HepG2 (cell line): ENCODE measurements around the gene TRAPPC12. TPM values are rescaled to one million over a fixed set of nuclear protein-coding genes. Genes with fewer than 3 reads are reported as not detected.

Source experiments
- BCL6 ChIP-seq: IDR thresholded peaks from 2 replicates; pipeline ENCODE4 v1.6.1; 2016; ENCODE audit warnings: missing genetic modification reagents, missing compliant biosample characterization
- ESRRA ChIP-seq: sonication (generic); formaldehyde crosslinking; IDR thresholded peaks from 2 replicates; pipeline ENCODE4 v1.5.1; 2020; ENCODE audit warnings: mild to moderate bottlenecking, low read depth, missing genetic modification reagents
- FOXJ3 ChIP-seq: sonication (generic); formaldehyde crosslinking; IDR thresholded peaks from 2 replicates; pipeline ENCODE4 v1.4.0; 2020; ENCODE audit warnings: missing genetic modification reagents, mild to moderate bottlenecking, borderline replicate concordance
- FOXM1 ChIP-seq: sonication (generic); formaldehyde crosslinking; IDR thresholded peaks from 2 replicates; pipeline ENCODE4 v1.5.0; 2020; ENCODE audit warnings: missing genetic modification reagents
- HOXA5 ChIP-seq: sonication (generic); formaldehyde crosslinking; IDR thresholded peaks from 2 replicates; pipeline ENCODE4 v1.4.0; 2020; ENCODE audit warnings: missing genetic modification reagents
- IKZF5 ChIP-seq: IDR thresholded peaks from 2 replicates; pipeline ENCODE4 v1.6.1; 2018; ENCODE audit warnings: missing genetic modification reagents, mild to moderate bottlenecking, missing compliant biosample characterization
- MEF2D ChIP-seq: sonication (generic); formaldehyde crosslinking; IDR thresholded peaks from 2 replicates; pipeline ENCODE4 v1.5.1; 2020; ENCODE audit warnings: mild to moderate bottlenecking, missing genetic modification reagents
- NBN ChIP-seq: fragments of 450-650 bp; conservative IDR thresholded peaks from 2 replicates; pipeline ENCODE4 v1.6.1; 2017
- PLRG1 ChIP-seq: fragments of 450-650 bp; conservative IDR thresholded peaks from 2 replicates; pipeline ENCODE4 v1.6.1; 2016
- POLR2AphosphoS5 ChIP-seq: IDR thresholded peaks from 2 replicates; pipeline ENCODE4 v1.6.1; 2012; ENCODE audit warnings: low read depth, low read length
- PTBP1 ChIP-seq: fragments of 200-400 bp; formaldehyde crosslinking; IDR thresholded peaks from 2 replicates; pipeline ENCODE4 v1.6.1; 2018; ENCODE audit warnings: low read length, low read depth; ENCODE audit not compliant: poor library complexity, severe bottlenecking
- RBM39 ChIP-seq: fragments of 200-400 bp; formaldehyde crosslinking; IDR thresholded peaks from one replicate; pipeline ENCODE4 v1.6.1; 2018; ENCODE audit warnings: antibody characterized with exemption, mild to moderate bottlenecking, low read depth, low read length; ENCODE audit not compliant: poor library complexity, severe bottlenecking
- STAT6 ChIP-seq: sonication (generic); formaldehyde crosslinking; IDR thresholded peaks from 2 replicates; pipeline ENCODE4 v1.4.0; 2020; ENCODE audit warnings: missing genetic modification reagents, mild to moderate bottlenecking, borderline replicate concordance
- TEAD2 ChIP-seq: sonication (generic); formaldehyde crosslinking; IDR thresholded peaks from 2 replicates; pipeline ENCODE4 v1.9.0; 2021; ENCODE audit warnings: missing genetic modification reagents
- ZNF18 ChIP-seq: sonication (generic); formaldehyde crosslinking; IDR thresholded peaks from 2 replicates; pipeline ENCODE4 v1.8.0; 2022; ENCODE audit warnings: mild to moderate bottlenecking, missing genetic modification reagents; ENCODE audit not compliant: insufficient replicate concordance
- ZNF350 ChIP-seq: sonication (generic); formaldehyde crosslinking; IDR thresholded peaks from 2 replicates; pipeline ENCODE4 v1.4.0; 2020; ENCODE audit warnings: mild to moderate bottlenecking, low read depth, missing genetic modification reagents, borderline replicate concordance
- ZNF503 ChIP-seq: sonication (generic); formaldehyde crosslinking; IDR thresholded peaks from 2 replicates; pipeline ENCODE4 v1.4.0; 2020; ENCODE audit warnings: missing genetic modification reagents
- ZNF614 ChIP-seq: IDR thresholded peaks from 2 replicates; pipeline ENCODE4 v1.6.1; 2018; ENCODE audit warnings: missing biosample characterization, missing genetic modification reagents, inconsistent platforms, borderline replicate concordance
- ZNF644 ChIP-seq: IDR thresholded peaks from 2 replicates; pipeline ENCODE4 v1.6.1; 2016; ENCODE audit warnings: low read depth
- ZNF652 ChIP-seq: IDR thresholded peaks from 2 replicates; pipeline ENCODE4 v1.6.1; 2016; ENCODE audit warnings: low read depth, borderline replicate concordance
- ZNF678 ChIP-seq: sonication (generic); formaldehyde crosslinking; IDR thresholded peaks from 2 replicates; pipeline ENCODE4 v1.4.0; 2020; ENCODE audit warnings: mild to moderate bottlenecking, missing genetic modification reagents
- ZNF768 ChIP-seq: sonication (generic); formaldehyde crosslinking; IDR thresholded peaks from 2 replicates; pipeline ENCODE4 v1.4.0; 2020; ENCODE audit warnings: missing genetic modification reagents
- ZNF790 ChIP-seq: sonication (generic); formaldehyde crosslinking; IDR thresholded peaks from 2 replicates; pipeline ENCODE4 v1.8.0; 2022; ENCODE audit warnings: missing genetic modification reagents, mild to moderate bottlenecking, borderline replicate concordance
- ZSCAN30 ChIP-seq: sonication (generic); formaldehyde crosslinking; IDR thresholded peaks from 2 replicates; pipeline ENCODE4 v1.5.0; 2020; ENCODE audit warnings: mild to moderate bottlenecking, missing genetic modification reagents
- ZSCAN9 ChIP-seq: IDR thresholded peaks from 2 replicates; pipeline ENCODE4 v1.6.1; 2016; ENCODE audit warnings: borderline replicate concordance
- polyA plus RNA-seq, 8 experiments: library from polyadenylated mRNA; depleted of rRNA in 3 of 8; stranded (reverse) in 7 of 8; unstranded in 1 of 8; fragments of >200 nt; fragmentation: Illumina TruSeq in 4 of 8; extraction: Trizol in 4 of 8; gene quantifications; 2 replicates each; pipeline versions ENCODE4 v1.2.1 to v1.2.3, GENCODE V29; 2011 to 2016; ENCODE audit warnings: low read depth in 4 of 8, missing spikeins in 1 of 8, mixed read lengths in 1 of 8; ENCODE audit not compliant: insufficient read depth in 1 of 8
- total RNA-seq, 5 experiments: library from RNA; depleted of rRNA; stranded (reverse); fragments of >200 nt; fragmentation: Illumina TruSeq; extraction: Trizol; gene quantifications; 2 replicates each; pipeline ENCODE4 v1.2.3, GENCODE V29; 2016; ENCODE audit warnings: low read depth in 1 of 5

TRAPPC12 gene
- total and polyA plus RNA-seq, 2 of the 13 experiments (the other 11 are each of a cell fraction or from before 2014, with no cell fraction given) = 46.4 to 97.7 TPM

- TF ChIP-seq ZSCAN9 (CRISPR knock-in tag) (no peak), ZNF614 (CRISPR knock-in tag) (peak; percentile 60; the same call in 1 of the 2 replicates), MEF2D (no peak), HOXA5 (CRISPR knock-in tag) (no peak), FOXJ3 (CRISPR knock-in tag) (0 out of 2 replicates have a peak, but pooled peaks have one; percentile 21), PTBP1 (no peak), ZNF644 (CRISPR knock-in tag) (no peak), NBN (no peak), PLRG1 (no peak), IKZF5 (CRISPR knock-in tag) (no peak; the same call in 1 of the 2 replicates), ZSCAN30 (CRISPR knock-in tag) (no peak), ZNF678 (CRISPR knock-in tag) (no peak; the same call in 1 of the 2 replicates), RBM39 (no peak), FOXM1 (CRISPR knock-in tag) (no peak; the same call in 1 of the 2 replicates), POLR2AphosphoS5 (no peak), ZNF790 (no peak), BCL6 (peak; percentile 62; the same call in 1 of the 2 replicates), ZNF768 (CRISPR knock-in tag) (no peak), TEAD2 (CRISPR knock-in tag) (no peak), STAT6 (CRISPR knock-in tag) (no peak), ZNF503 (CRISPR knock-in tag) (no peak), ZNF18 (CRISPR knock-in tag) (no peak), ESRRA (CRISPR knock-in tag) (no peak; the same call in 1 of the 2 replicates), ZNF350 (CRISPR knock-in tag) (peak; percentile 72), ZNF652 (peak; percentile 33; the same call in 1 of the 2 replicates)
These were observed 113.6 kb downstream of the TRAPPC12 start (continued) for GRCh38 chr2:3492951-3493614.
